Measurements from ENCODE around the gene KRTAP20-2. TPM values are rescaled to one million over a fixed set of nuclear protein-coding genes. Genes with fewer than 3 reads are reported as not detected.

Gene KRTAP20-2
- not detected in 2 replicates for total RNA-seq (2014; rRNA removed; shearing (Covaris generic))

DNA sequence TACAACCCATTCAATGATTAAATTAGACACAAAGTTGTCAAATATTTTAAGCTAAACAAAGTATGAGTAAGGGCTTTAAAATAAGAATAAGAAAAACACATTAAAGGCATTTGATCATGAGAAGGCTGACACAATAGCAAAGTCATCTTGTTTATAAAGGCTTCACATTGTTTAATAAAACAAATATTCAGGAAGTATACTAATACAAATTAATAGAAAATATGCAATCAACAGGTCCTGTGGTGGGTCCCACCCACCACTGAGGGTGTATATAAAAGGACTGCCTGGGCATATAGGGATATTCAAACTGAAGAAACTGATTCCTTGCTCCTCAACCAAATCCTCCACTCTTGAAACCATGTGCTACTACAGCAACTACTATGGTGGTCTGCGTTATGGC, at the start of gene KRTAP20-2:
TSS of gene KRTAP20-2 (plus strand) at position 301 of the 400 bp plus-strand sequence. CDS start at position 359, 58 bp downstream.
- no peak for DNase-seq (ENCODE audit: low spot score)

DNA sequence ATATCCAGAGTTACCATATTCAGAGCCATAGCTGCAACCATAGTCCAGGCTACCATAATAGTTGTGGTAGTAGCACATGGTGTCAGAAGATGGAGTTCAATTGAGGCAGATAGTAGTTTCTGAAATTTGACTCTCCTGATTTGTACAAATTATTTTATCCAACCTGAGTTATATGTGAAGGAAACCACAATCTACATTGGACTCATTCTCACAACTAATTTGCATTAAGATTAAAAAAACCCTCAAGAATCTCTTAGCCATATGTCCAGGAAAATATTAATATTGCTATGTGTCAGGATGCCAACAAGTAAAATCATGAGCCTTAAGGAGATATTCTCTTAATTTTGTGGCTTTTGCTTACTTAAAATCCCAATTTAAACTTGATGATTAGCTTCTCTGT, 44.7 kb upstream of the KRTAP20-2 start, which contains the start of gene KRTAP22-2:
TSS of gene KRTAP22-2 (minus strand) at position 101 of the 400 bp plus-strand sequence.
- no peak for DNase-seq (ENCODE audit: low spot score)

DNA sequence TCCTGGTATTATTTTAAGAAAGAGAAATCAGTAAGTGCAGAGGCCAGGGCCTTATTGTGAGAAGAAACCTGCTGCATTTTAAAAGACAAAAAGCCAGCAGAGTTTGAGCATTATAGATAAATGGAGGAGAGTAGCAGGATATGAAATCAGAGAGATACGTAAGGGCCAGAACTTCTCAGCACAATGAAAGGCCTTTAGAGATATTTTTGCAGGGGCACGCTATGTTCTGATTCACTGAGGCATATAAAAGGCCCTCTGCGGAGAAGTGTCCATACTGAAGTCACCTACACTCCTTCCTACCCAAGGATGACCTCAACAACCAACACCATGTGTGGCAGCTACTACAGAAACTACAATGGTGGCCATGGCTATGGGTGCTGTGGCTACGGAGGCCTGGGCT, 42.9 kb upstream of the KRTAP20-2 start, which contains the start of gene KRTAP6-3:
TSS of gene KRTAP6-3 (plus strand) at position 301 of the 400 bp plus-strand sequence. CDS start at position 307, 6 bp downstream.
- no peak for DNase-seq (ENCODE audit: low spot score)

DNA sequence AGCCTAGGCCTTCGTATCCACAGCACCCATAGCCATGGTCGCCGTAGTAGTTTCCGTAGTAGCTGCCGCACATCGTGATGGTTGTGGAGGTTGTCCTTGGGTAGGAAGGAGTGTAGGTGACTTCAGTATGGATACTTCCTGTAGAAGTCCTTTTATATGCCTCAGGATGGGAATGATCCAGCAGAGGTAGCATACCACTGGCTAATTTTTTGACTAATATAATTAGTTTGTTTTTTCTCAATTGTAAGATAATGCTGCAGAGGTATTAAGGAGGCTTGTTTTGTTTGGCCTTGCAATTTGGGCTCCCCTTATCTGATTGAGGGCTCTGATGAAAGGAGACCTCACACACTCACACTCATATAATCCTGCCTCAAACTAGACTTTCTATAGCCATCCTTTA, 36.2 kb upstream of the KRTAP20-2 start, which contains the start of gene KRTAP6-2:
TSS of gene KRTAP6-2 (minus strand) at position 101 of the 400 bp plus-strand sequence. CDS start at position 73, 28 bp downstream.
- DNase-seq (ENCODE audit: low spot score), result no peak

DNA sequence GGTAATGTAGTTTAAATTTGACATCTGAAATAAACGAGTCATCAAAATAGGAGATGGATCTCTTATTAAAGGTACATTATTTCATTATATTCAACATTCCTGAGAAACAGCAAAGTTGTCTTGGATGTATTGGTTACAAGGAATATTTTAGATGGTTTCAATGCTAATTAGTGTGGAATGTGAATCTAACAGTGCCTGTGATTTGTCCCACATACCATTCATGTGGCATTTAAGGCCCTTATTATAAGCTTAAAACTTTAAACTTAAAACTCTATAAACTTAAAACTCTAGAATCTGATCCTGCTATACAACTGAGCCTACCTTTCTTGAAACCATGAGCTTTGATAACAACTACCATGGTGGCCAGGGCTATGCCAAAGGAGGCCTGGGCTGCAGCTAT, 34.2 kb upstream of the KRTAP20-2 start, which contains the start of gene KRTAP22-1:
TSS of gene KRTAP22-1 (plus strand) at position 301 of the 400 bp plus-strand sequence.
- no peak for DNase-seq (ENCODE audit: low spot score)

DNA sequence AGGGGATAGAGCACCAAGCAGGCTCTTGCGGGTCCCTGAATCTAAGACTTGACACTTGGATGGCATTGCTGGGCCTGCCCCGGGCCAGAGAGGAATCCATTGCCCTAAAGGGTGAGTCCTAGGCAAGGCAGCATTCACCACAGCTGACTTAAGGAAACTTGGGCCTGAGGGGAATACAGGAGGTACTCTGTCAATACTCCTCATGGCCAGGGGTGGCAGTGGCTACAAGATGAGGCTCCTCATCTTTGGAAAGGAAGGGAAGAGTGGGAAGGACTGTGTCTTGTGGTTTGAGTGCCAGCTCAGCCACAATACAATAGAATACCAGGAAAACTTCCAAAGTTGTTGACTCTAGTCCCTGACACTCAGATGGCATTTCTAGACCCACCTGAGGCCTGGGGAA, 29.0 kb upstream of the KRTAP20-2 start:
- DNase-seq (ENCODE audit: low spot score), result peak; percentile 1

DNA sequence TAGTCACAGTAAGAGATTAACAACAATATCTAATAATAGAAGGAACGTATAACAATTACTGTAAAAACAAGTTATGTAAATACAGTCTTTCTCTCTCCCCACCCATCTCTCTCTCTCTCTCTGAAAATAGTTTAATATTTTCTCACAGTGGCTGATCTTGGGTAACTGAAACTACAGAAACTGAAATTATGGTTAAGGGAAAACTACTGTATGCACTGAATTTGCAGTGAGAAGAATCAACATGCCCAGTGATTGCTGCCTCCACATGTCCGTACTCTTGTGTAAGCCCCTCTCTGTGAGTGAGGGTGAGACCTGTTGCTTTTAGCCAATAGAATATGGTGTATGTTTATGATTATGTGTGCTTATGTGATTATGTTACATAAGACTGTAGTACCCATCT, 22.9 kb upstream of the KRTAP20-2 start:
- DNase-seq (ENCODE audit: low spot score), result no peak

DNA sequence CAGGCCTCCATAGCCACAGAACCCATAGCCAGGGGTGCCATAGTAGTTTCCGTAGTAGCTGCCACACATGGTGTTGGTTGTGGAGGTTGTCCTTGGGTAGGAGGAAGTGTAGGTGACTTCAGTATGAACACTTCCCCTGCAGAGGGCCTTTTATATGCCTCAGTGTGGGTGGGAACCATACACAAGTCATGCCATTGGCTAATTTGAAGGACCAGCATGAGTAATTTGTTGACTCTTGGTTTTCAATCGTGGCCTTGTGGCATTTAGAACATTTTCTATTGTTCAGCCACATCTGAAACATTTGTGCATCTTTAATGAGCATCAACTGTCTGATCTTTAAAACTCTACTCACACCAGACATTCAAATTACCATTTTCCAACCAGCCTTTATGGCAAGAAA, 21.2 kb upstream of the KRTAP20-2 start, which contains the start of gene KRTAP6-1:
TSS of gene KRTAP6-1 (minus strand) at position 95 of the 400 bp plus-strand sequence. CDS start at position 69, 26 bp downstream.
- DNase-seq (ENCODE audit: low spot score), result no peak

DNA sequence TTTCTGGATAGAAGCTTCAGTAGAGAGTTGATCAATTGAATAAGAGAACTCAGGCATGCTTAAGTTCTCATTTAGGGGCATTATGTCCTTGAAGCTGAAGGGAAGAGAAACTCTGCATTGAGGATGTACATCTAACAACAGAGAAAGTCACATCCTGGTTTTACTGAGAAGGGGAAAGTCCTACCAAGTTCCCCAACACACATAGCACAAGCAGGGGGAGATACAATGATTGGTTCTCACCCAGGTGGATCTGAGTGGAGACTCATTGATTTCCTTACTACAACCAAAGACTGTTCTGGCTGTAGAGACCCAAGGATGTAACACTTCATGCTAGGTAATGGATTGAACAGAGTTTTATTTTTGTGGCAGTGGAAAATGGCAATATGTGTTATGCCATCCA, 19.8 kb upstream of the KRTAP20-2 start:
- no peak for DNase-seq (ENCODE audit: low spot score)

DNA sequence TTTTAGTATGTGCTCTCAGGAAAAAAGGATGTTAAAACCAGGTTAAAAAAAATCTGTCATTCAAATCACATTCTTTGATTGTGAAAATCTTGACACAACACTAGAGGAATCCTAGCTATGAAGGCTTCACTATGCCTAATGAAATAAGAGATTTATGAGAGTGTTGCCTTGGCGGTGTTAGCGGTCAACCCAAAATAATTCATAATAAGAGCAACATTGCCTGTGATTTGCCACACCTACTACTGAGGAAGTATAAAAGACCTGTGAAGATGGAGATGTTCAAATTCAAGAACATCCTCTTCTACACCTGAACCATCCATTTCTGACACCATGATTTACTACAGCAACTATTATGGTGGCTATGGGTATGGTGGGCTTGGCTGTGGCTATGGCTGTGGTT, 18.9 kb upstream of the KRTAP20-2 start, which contains the start of gene KRTAP20-1:
TSS of gene KRTAP20-1 (plus strand) at position 301 of the 400 bp plus-strand sequence. CDS start at position 331, 30 bp downstream.
- DNase-seq (ENCODE audit: low spot score), result no peak

DNA sequence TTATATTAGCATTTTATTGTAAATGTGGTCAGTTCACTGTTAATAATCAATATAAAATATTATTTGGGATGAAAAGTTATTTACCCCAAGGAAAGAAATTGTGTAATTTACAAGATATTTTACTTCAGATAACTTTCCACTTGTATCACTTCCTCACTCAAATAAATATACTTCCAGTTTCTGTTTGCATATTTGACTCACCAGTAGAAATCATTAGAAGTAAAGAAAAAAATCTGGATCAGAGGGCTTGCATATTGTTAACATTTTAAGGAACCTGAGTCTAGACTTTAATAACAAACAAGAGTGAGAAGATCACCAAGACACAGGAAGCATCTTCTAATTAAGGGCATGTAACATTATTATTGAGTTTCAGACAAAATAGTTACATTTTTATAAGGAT, 14.9 kb upstream of the KRTAP20-2 start:
- no peak for DNase-seq (ENCODE audit: low spot score)

DNA sequence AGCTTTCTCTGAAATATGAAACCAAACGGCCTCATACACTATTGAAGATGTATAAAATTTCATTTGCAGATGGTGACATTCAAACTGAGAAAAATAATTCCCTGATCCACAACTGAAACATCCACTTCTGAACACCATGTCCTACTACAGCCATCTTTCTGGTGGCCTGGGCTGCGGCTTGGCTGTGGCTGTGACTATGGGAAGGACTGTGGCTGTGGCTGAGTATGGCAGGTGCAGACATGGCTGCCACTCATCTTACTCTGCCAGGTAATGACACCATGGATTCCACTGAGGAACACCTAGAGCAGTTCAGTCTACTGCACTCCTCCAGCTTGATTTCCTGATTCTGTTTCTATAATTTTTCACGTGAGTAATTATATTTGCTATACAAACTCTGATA, 14.5 kb upstream of the KRTAP20-2 start, which contains the start of gene KRTAP20-4:
TSS of gene KRTAP20-4 (plus strand) at position 106 of the 400 bp plus-strand sequence.
- DNase-seq (ENCODE audit: low spot score), result no peak

DNA sequence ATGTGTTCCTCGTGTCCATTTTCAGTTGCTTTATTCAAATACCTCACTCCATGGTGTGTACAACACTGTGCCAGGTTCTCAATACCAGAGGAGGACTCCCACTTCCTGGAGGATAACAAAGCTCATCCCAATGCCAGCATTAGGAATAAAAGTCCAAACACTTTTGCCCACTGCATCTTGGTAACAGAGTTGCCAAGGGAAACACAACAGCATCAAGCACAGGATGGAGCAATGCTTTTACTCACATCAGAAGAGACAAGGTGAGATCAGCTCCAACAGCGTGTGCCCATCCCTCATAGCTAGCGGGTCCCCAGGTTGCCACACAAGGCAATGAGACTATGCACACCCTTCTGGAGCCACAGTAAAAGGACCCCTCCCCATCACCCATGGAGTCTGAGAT, 11.6 kb upstream of the KRTAP20-2 start:
- DNase-seq (ENCODE audit: low spot score), result no peak

DNA sequence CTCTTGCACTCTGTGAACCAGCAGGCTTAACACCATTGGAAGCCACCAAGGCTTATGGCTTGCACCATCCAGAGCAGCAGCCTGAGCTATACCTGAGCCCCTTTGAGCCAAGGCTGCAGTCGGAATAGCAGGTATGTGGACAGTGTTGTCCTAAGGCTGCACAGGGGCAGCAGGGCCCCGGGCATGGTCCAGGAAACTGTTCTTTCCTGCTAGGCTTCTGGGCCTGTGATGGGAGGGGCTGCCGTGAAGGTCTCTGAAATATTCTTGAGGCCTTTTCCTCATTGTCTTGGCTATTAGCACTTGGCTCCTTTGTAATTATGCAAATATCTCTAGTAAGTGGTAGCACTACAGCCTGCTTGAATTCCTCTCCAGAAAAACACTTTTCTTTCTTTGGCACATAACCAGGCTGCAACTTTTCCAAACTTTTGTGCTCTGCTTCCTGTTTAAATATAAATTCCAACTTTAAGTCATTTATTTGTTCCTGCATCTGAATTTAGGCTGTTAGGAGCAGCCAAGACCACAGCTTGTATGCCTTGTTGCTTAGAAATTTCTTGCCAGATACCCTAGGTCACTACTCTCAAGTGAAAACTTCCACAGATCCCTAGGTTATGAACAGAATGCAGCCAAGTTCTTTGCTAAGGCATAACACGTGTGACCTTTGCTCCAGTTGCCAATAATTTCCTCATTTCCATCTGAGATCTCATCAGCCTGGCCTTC, 9.4 kb upstream of the KRTAP20-2 start:
- no peak for DNase-seq (ENCODE audit: low spot score)

DNA sequence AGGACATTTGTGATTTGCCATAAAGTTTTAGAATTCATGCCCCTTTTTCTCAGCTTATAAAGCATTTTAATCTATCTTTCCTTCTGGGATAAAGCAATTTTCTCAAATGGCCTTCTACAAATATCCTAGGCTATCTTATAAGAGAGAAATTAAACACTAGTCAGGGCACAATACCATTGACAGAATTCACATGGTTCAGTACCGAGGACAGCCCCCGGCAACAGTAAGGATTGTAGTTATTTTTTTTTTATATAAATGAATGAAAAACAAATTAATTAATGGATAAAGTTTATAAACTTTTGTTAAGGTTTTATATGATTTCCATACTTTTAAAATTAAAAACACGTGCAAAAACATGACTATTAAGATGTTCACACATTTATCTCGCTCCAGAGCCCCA, 6.9 kb upstream of the KRTAP20-2 start:
- no peak for DNase-seq (ENCODE audit: low spot score)

DNA sequence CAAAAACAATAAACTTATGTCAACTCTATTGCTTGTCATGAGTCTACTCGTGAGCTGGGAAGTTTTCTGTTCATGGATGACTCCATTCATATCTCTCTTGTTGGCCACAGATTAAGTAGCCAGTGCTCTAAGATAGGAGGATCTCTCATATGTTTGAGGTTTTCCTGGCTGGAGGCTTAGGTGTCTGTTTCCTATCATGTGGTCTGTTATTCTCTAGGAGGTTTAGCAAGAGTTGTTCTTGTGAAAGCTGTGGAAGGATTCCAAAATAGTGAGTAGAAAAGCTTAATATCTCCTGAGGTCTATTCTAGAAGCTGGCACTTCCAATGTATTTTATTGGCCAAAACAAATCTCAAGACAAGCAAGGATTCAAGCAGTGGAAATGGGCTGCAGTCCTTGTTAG, 5.8 kb upstream of the KRTAP20-2 start:
- DNase-seq (ENCODE audit: low spot score), result no peak

DNA sequence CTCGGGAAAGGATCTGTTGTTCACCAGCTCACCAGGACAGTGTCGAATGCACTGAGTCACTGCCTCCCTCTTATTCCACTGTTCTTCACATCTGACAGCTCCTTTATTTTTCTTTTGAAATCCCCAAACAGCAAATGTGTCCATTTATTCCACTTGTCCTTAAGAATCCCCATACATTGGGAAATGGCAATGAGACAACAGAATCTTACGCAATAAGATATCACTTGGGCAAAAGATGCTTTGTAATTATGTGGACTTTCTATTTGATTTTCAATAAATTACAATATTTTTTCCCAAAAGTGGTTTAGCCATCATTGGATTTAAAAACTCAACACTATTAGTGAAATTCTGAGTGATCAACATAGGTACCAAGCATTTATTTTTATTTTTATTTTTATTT, 3.7 kb downstream of the KRTAP20-2 start:
- no peak for DNase-seq (ENCODE audit: low spot score)

DNA sequence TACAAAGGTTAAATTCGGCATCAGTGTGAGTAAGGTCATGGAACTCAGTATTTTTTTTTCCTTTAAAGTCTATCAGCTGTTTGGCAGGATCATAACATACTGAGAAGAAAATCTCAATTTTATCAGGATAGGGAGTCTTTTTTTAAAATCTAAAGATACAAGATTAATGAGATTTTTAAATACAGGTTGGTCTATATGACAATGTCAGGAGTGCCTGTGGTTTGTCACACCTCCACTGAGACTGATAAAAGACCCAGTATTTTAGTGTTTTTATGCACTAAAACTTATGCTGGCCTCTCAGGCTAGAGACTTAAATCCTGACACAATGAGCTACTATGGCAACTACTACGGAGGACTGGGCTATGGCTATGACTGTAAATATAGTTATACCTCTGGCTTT, 7.6 kb downstream of the KRTAP20-2 start, which contains the start of gene KRTAP20-3:
TSS of gene KRTAP20-3 (plus strand) at position 301 of the 400 bp plus-strand sequence.
- no peak for DNase-seq (ENCODE audit: low spot score)

DNA sequence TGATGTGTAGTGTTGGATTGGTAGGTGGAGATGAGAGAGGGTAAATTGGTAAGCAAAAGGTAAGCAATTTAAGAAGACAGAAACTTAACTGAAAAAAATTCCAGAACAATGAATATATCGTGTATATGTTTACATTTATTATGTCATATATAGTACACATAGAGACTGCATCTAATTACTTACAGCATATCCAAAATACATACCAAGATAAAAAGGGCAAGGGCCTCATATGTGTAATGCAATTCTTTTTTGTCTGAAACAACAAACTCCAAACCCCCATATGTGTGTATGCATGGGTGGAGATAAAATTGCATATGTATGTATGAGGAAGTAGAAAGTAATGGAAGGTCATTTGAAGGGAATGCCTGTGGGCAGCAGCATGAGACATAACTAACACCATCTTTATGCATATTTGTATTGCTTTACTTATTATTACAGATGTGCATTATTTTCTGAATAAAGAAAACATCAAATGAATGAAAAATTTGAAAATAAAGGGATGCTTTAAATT, 12.0 kb downstream of the KRTAP20-2 start:
- no peak for DNase-seq (ENCODE audit: low spot score)

DNA sequence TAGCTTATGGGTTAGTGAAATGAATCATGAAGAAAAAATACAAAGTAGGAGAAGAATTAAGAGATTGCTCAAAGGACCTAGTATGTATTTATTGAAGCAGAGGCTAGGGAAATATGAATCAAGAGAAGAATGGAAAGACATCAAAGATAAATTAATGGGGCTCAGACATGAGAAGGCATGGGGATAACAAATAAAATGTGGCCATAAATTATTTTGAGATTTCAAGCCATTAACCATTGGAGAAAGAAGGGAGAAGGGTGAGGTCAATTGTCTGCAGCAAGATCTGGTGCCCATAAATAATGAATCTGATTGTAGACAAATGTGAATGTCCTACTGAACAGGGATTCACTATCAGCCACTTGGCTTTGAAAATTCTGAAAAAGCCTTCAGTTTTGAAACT, 17.9 kb downstream of the KRTAP20-2 start:
- DNase-seq (ENCODE audit: low spot score), result no peak

DNA sequence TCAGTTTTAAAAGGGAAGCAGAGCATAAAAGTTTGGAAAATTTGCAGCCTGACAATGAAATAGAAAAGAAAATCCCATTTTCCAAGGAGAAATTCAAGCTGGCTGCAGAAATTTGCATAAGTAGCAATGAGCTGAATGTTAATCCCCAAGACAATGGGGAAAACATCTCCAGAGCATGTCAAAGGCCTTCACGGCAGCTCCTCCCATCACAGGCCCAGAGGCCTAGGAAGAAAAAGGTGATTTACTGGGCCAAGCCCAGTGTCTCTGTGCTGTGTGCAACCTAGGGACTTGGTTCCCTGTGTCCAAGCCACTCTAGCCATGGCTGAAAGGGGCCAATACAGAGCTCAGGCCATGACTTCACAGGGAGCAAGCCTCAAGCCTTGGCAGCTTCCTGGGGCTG, 33.8 kb downstream of the KRTAP20-2 start:
- DNase-seq (ENCODE audit: low spot score), result no peak

DNA sequence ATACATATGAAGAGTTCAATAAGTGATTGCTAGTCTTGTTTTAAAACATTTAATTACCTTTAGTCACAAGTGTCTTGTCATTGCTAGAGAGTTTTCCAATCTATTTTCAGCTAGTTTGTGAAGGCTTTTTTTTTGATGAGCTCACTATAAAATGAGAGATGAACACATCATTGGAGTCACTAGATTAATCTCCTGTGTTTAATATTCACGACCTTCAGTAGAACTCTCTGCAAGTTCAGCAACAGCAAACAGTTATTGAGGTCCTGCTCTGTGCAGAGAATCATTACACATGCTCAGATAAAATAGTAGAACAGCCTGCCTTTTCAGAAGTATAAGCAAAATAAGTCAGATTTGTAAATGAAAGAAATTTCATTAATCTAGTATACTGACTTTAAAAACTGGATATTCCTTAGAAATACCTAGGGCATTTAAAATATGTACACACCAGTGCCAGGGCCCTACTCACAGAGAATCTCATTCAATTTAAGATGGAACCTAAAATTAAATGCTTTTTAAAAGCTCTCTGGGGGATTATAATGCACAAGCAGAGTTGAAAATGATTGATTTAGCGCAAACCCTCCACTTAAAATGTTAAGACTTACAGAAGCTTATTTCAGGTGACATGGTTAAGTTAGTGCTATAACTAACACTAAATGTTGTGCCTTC, 38.1 kb downstream of the KRTAP20-2 start:
- no peak for DNase-seq (ENCODE audit: low spot score)
